HT-29 (cell line): Measurements from ENCODE around the gene TTC7B. TPM values are rescaled to one million over a fixed set of nuclear protein-coding genes. Genes with fewer than 3 reads are reported as not detected.

Source experiments
- DNase-seq: peaks from one replicate; pipeline ENCODE4 v3.0.0-alpha.2; 2015; ENCODE audit warnings: low spot score
- total RNA-seq: library from RNA; depleted of rRNA; stranded (reverse); fragments of >200 nt; shearing (Covaris generic); gene quantifications from 2 replicates; pipeline ENCODE4 v1.2.3, GENCODE V29; 2014

TTC7B gene
- total RNA-seq, 1 experiment from 2014 or later, result 7.4 TPM

GRCh38 chr14:90577661-90578282 is 238.5 kb downstream of the TTC7B start:
- no peak for DNase-seq

- no peak for DNase-seq
These were observed 239.1 kb downstream of the TTC7B start for GRCh38 chr14:90576981-90577660.

- DNase-seq, result no peak
These were observed 239.6 kb downstream of the TTC7B start for GRCh38 chr14:90576581-90576980.

DNA sequence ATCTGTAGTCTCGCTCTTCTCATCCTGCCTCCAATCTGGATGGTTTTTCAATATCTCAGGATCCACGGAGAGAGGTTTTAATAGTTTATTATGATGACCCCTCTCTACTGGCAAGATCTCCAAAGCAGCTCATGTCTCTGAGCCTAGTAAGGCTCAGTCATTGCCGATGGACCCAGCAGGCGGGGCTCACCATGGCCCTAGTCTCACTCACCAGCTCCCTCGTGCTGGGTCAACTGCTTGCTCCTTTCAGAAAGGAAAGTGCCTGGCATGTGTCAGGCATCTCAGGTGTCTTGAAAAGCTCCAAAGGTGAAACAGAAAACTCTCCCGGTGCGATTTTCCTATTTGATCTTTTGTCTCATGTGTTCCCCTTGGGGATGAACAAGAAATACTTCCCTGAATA is 240.4 kb downstream of the TTC7B start:
- DNase-seq, result no peak

GRCh38 chr14:90575336-90575735 is 240.9 kb downstream of the TTC7B start:
- no peak for DNase-seq

DNA sequence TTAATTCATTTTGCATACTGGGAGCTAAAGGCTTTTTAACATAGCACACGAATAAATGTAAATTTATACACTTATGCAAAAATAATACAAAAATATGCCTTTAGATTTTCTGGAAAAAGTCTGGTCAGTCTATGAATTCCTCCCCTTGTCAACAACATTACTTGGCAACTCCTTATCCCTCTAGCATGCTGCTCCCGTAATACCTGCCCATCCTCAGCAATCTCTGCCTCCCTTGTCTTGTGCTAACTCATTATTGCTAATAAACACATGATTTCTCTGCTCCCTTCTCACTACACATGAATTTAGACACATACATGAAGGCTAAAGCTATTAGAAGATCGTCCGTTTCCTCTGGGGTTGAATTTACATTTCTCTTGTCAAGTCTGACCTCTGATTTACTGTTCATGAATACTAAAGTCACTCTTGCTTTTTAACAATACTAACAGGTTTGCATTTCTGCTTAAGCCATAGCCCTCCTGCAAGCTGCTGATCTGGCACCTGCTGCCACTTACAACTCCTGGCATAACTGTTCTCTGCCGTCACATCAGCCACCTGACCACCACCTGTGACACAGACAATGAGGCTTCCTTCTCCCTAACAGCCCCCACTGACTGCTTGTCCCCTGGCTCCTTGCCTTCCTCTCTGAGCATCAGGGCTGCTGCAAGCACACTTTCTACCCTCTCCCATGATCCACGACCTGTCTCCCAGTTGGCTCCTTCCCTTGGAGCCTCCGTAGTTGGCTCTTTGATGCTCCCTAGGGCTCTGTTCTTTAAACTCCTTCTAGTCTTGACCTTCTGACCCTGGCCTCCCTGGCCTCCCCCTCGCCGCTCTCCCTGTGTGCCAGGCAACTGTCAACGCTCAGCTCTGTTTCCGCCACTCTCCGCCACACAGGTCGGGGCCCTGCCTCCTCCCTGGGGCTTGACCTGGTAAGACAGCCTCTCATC is 241.8 kb downstream of the TTC7B start:
- no peak for DNase-seq

DNA sequence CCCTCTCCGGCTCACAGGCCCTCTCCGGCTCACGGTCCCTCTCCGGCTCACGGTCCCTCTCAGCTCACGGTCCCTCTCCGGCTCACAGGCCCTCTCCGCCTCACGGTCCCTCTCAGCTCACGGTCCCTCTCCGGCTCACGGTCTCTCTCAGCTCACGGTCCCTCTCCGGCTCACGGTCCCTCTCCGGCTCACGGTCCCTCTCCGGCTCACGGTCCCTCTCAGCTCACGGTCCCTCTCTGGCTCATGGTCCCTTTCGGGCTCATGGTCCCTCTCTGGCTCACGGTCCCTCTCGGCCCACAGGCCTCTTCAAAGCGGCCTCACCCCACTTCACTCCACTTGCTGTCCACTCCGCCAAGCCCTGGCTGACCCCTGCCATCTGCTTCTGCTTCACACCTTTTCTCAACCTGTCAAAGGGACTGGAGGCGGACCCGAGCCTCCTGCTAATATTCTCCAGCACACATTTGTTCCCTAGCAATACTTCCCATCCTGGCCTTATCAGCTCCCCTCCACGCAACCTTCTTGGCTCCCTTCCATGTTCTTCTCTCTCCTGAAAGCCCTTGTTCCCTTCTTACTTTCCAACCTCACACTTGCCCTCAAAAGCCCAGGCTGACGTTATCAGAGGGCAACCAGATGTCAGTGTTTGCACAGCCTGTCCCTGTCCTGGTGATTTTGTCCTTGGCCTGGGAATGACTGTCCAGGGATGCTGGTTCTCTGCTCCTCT is 242.7 kb downstream of the TTC7B start:
- no peak for DNase-seq

GRCh38 chr14:90572441-90573150 is 243.6 kb downstream of the TTC7B start:
- DNase-seq, result no peak

GRCh38 chr14:90571149-90571947 is 244.9 kb downstream of the TTC7B start:
- no peak for DNase-seq

- no peak for DNase-seq
These were observed 245.8 kb downstream of the TTC7B start for GRCh38 chr14:90570461-90570860.

- no peak for DNase-seq
These were observed 246.4 kb downstream of the TTC7B start for GRCh38 chr14:90569606-90570387.

GRCh38 chr14:90569201-90569600 is 247.0 kb downstream of the TTC7B start:
- no peak for DNase-seq

GRCh38 chr14:90568405-90568804 is 247.8 kb downstream of the TTC7B start:
- no peak for DNase-seq

- DNase-seq, result no peak
These were observed 248.2 kb downstream of the TTC7B start for GRCh38 chr14:90567991-90568390.

DNA sequence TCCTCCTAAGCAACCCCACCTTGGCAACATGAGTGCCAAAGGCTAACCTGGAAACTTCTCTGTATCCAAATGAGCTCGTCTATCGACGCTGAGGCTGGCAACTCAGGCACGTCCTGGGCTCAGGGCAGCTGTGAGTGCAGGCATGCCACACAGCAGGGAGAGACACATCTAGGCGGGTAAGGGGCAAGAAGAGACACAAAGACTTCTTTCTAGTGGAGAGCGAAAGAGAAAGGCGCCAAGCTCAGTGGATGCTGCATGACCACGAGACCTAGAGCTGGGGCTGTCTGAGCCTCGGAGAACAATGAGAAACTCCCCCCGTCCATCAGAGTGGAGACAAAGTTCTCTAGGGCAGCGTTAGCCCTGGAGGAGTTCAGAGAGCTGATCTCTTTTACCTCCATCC is 249.0 kb downstream of the TTC7B start:
- no peak for DNase-seq

- DNase-seq, result no peak
These were observed 249.7 kb downstream of the TTC7B start for GRCh38 chr14:90566481-90566880.

GRCh38 chr14:90564496-90564895 is 251.7 kb downstream of the TTC7B start:
- DNase-seq, result no peak

GRCh38 chr14:90562652-90563051 is 253.6 kb downstream of the TTC7B start:
- no peak for DNase-seq

GRCh38 chr14:90561920-90562319 is 254.3 kb downstream of the TTC7B start:
- DNase-seq, result no peak
